B cell (primary cell): ENCODE results near the gene CYB561D1. TPM values are rescaled to one million over a fixed set of nuclear protein-coding genes. Genes with fewer than 3 reads are reported as not detected.
"Not testable (repeated sequence)": the region's sequence is repeated elsewhere in the genome, so short reads cannot be mapped to it uniquely, and the experiment has no call there.

ENCODE experiments used
- ATAC-seq: fragments of 200-7000 bp; cut with Tn5 transposase; one replicate; pipeline ENCODE4 v1.10.0; 2021; ENCODE audit warnings: low read depth, mild to moderate bottlenecking, moderate number of reproducible peaks, moderate library complexity
- CTCF ChIA-PET: fragments of 350-600 bp; sonication (Branson Sonifier 250); formaldehyde crosslinking; loops from one replicate; lab custom pipeline; 2021; ENCODE audit warnings: antibody characterized with exemption, inconsistent platforms; lab: Charles Lee
- POLR2A ChIA-PET: fragments of 350-600 bp; sonication (Branson Sonifier 250); formaldehyde crosslinking; loops from one replicate; lab custom pipeline; 2021; ENCODE audit warnings: antibody characterized with exemption; lab: Charles Lee
- DNase-seq: peaks from one replicate; pipeline ENCODE4 v3.0.0; 2013
- H2AFZ ChIP-seq: 2 replicates; pipeline ENCODE4 v1.6.1; 2012; ENCODE audit warnings: mild to moderate bottlenecking, low read depth, low read length; ENCODE audit not compliant: insufficient read depth, poor library complexity, severe bottlenecking
- H3K27ac ChIP-seq, 2 donors: 1 replicate in 1 of 2; 2 replicates in 1 of 2; pipeline ENCODE4 v1.5.1; 2012 to 2013; ENCODE audit warnings: low read length in 2 of 2, mild to moderate bottlenecking in 2 of 2, moderate library complexity in 1 of 2
- H3K27me3 ChIP-seq, 4 experiments: fragments of 200-600 bp in 1 of 4; sonication (generic) in 1 of 4; replicated peaks in 1 of 4; 1 replicate in 2 of 4; 2 replicates in 2 of 4; pipeline versions ENCODE4 v1.6.1 to v1.7.0; 2013 to 2016; ENCODE audit warnings: low read length in 3 of 4, mild to moderate bottlenecking in 2 of 4, mixed read lengths in 1 of 4, moderate library complexity in 1 of 4; ENCODE audit not compliant: insufficient read depth in 4 of 4, control insufficient read depth in 3 of 4; ENCODE audit errors: control extremely low read depth in 1 of 4
- H3K36me3 ChIP-seq, 2 experiments: replicated peaks in 1 of 2; 1 replicate in 1 of 2; 2 replicates in 1 of 2; pipeline versions ENCODE4 v1.6.1 to v1.7.1; 2013; ENCODE audit warnings: low read length in 1 of 2; ENCODE audit not compliant: insufficient read depth in 2 of 2, control insufficient read depth in 1 of 2; ENCODE audit errors: control extremely low read depth in 1 of 2, extremely low read depth in 1 of 2
- H3K4me1 ChIP-seq, 2 donors: fragments of 200-600 bp in 1 of 2; sonication (generic) in 1 of 2; 1 replicate in 1 of 2; 2 replicates in 1 of 2; pipeline versions ENCODE4 v1.5.1 to v1.6.1; 2013 to 2017; ENCODE audit warnings: low read length in 2 of 2; ENCODE audit not compliant: control insufficient read depth in 2 of 2, insufficient read depth in 2 of 2
- H3K4me2 ChIP-seq: replicated peaks from 2 replicates; pipeline ENCODE3; 2012; ENCODE audit warnings: mild to moderate bottlenecking, low read depth, low read length; ENCODE audit not compliant: poor library complexity, severe bottlenecking
- H3K4me3 ChIP-seq, 5 experiments: fragments of 200-600 bp in 1 of 5; sonication (generic) in 1 of 5; 1 replicate in 3 of 5; 2 replicates in 2 of 5; pipeline versions ENCODE4 v1.5.1 to v1.7.0; 2011 to 2016; ENCODE audit warnings: low read length in 4 of 5, mild to moderate bottlenecking in 4 of 5, low read depth in 2 of 5, control low read depth in 1 of 5, moderate library complexity in 1 of 5; ENCODE audit not compliant: insufficient read depth in 1 of 5; ENCODE audit errors: control extremely low read depth in 1 of 5, extremely low read depth in 1 of 5
- H3K79me2 ChIP-seq: fragments of 200-600 bp; sonication (generic); one replicate; pipeline ENCODE4 v1.6.0; 2016; ENCODE audit warnings: low read length; ENCODE audit not compliant: control insufficient read depth, insufficient read depth
- H3K9ac ChIP-seq: fragments of 200-600 bp; sonication (generic); 2 replicates; pipeline ENCODE4 v1.6.1; 2017; ENCODE audit warnings: mild to moderate bottlenecking, low read length, moderate library complexity
- H3K9me3 ChIP-seq, 3 donors: one replicate each; pipeline versions ENCODE4 v1.6.1 to v1.7.1; 2013; ENCODE audit warnings: low read length in 2 of 3; ENCODE audit not compliant: control insufficient read depth in 2 of 3, insufficient read depth in 1 of 3; ENCODE audit errors: control extremely low read depth in 1 of 3
- H4K20me1 ChIP-seq: 2 replicates; pipeline ENCODE4 v1.6.0; 2012; ENCODE audit warnings: mild to moderate bottlenecking, low read length; ENCODE audit not compliant: insufficient read depth, control insufficient read depth, poor library complexity, severe bottlenecking
- H3K27ac Mint-ChIP-seq: one replicate; pipeline ENCODE4 v1.8.0; 2021; ENCODE audit warnings: mixed read lengths
- H3K27me3 Mint-ChIP-seq: one replicate; pipeline ENCODE4 v1.8.0; 2021; ENCODE audit warnings: mixed read lengths
- H3K4me1 Mint-ChIP-seq: one replicate; pipeline ENCODE4 v1.8.0; 2021; ENCODE audit warnings: mixed read lengths
- H3K4me3 Mint-ChIP-seq: one replicate; pipeline ENCODE4 v1.8.0; 2021; ENCODE audit warnings: mixed read lengths
- H3K9me3 Mint-ChIP-seq: one replicate; pipeline ENCODE4 v1.8.0; 2022; ENCODE audit warnings: mixed read lengths; ENCODE audit not compliant: insufficient read depth
- EZH2 ChIP-seq: IDR thresholded peaks from 2 replicates; pipeline ENCODE4 v1.6.1; 2012; ENCODE audit warnings: borderline replicate concordance, low read depth, mild to moderate bottlenecking, moderate library complexity, low read length; ENCODE audit not compliant: insufficient read depth, poor library complexity, severe bottlenecking
- WGBS: methylation state at CpG from one replicate; pipeline ENCODE4 v1.1.5; 2013; ENCODE audit warnings: missing lambda C conversion rate; ENCODE audit not compliant: insufficient coverage; 5-methylcytosine and 5-hydroxymethylcytosine counted together
- intact Hi-C: fragments of 100-400 bp; cut with micrococcal nuclease; formaldehyde crosslinking; loops from one replicate; pipeline ENCODE4 v1.10.0; 2022
- polyA plus RNA-seq: library from polyadenylated mRNA; depleted of rRNA; stranded (reverse); fragments of >200 nt; gene quantifications from 2 replicates; pipeline ENCODE4 v1.2.3, GENCODE V29; 2012
- total RNA-seq, 2 donors: library from RNA; stranded (reverse); fragments of 120-200 nt in 1 of 2; gene quantifications; 1 replicate in 1 of 2; 2 replicates in 1 of 2; pipeline versions ENCODE4 v1.2.3 to v1.2.4, GENCODE V29; 2013 to 2022
- TF ChIP-seq, protein P1 (sequence below): fragments of 200-600 bp; IDR thresholded peaks from one replicate; pipeline ENCODE4 v1.8.0; 2022; ENCODE audit warnings: antibody characterized with exemption, mild to moderate bottlenecking

The CYB561D1 gene
- total and polyA plus RNA-seq, 2 donors (not counting 1 experiment from before 2014, with no cell fraction given): 16.1 to 28.0 TPM

DNA sequence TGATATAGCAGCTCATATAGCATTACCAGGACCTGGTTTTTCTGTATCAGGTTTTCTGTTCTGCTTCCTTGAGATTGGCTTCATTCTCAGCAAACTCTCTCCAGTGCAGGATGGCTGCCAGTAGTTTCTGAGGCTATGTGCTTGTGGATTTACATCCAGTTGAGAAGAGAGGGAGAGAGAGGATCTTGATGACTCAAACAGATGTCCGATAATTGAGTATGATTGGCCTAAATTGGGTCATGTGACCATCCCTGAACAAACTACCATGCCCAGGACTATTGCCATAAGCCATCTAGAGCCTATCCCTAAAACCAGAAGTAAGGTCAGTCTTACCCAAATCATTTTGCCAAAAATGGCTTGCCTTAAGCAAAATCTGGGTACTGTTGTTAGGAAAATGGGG lies 49.5 kb upstream of the CYB561D1 start:
- no peak overlapping the region for H3K4me3 Mint-ChIP-seq

DNA sequence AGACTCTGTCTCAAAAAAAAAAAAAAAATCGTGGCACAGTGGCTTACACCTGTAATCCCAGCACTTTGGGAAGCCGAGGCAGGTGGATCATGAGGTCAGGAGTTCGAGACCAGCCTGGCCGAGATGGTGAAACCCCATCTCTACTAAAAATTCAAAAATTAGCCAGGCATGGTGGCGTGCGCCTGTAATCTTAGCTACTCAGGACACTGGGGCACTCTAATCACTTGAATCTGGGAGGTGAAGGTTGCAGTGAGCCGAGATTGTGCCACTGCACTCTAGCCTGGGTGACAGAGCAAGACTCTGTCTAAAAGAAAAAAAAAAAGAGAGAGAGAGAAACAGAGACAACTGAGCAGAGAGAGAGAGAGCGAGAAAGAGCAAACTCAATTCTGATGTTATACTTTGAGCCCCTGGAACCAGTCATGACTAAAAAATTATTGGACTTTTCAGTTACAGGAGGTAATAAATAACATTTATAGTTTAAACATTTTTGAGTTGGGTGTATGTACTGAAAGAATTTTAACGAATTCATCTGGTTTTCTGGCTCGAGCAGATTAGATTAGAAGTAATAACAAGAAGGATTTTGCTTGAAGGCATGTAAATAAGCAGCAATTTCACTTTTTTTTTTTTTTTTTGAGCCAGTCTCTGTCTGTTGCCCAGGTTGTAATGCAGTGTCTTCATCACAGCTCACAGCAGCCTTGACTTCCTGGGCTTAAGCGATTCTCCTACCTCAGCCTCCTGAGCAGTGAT lies 47.8 kb upstream of the CYB561D1 start:
- H3K4me1 Mint-ChIP-seq, DNase-seq, POLR2A ChIA-PET, H3K27ac Mint-ChIP-seq, H3K27ac ChIP-seq, intact Hi-C loops, H3K9me3 Mint-ChIP-seq, H3K4me1 ChIP-seq, H3K4me3 Mint-ChIP-seq, H3K36me3 ChIP-seq, H3K9me3 ChIP-seq, H3K9ac ChIP-seq, H2AFZ ChIP-seq, H3K79me2 ChIP-seq, ATAC-seq, H4K20me1 ChIP-seq, H3K4me3 ChIP-seq, H3K4me2 ChIP-seq: not testable (repeated sequence)
- peaks cover 36% of the 10 kb centered on the region for H3K27me3 Mint-ChIP-seq
- H3K27me3 ChIP-seq: peaks cover 0 to 32% (median 29%) of the 10 kb centered on the region in 4 experiments
- 75% methylated on average over 7 of the region's 11 CpGs for WGBS
- CTCF ChIA-PET: interaction anchor here (0.7 kb wide), 1 partner anchor 541 kb away, joined by 3 read pairs; no protein-coding TSS in a partner anchor

More for the DNA sequence above, 49.5 kb upstream of the CYB561D1 start:
- Mint-ChIP-seq H3K9me3 (no peaks in the 10 kb centered on the region), H3K27ac (no peak overlapping the region), H3K27me3 (peaks cover 22% of the 10 kb centered on the region), H3K4me1 (no peaks in the 10 kb centered on the region)
- Histone ChIP-seq H3K4me2 (no peak overlapping the region), H4K20me1 (no peaks in the 10 kb centered on the region), H3K4me1 (no peaks in the 10 kb centered on the region), H3K9me3 (no peaks in the 10 kb centered on the region), H3K36me3 (no peaks in the 10 kb centered on the region), H3K27me3 (peaks cover 0 to 23% (median 22%) of the 10 kb centered on the region in 4 experiments), H3K79me2 (no peaks in the 10 kb centered on the region), H2AFZ (no peak overlapping the region), H3K9ac (no peak overlapping the region), H3K27ac (no peak overlapping the region), H3K4me3 (no peak overlapping the region)
- ATAC-seq (no peak), DNase-seq (no peak)
- intact Hi-C loops: no loop called here
- ChIA-PET POLR2A (no interaction called here), CTCF (no interaction called here)
- TF ChIP-seq EZH2: no peak
- TF ChIP-seq, protein P1, sequence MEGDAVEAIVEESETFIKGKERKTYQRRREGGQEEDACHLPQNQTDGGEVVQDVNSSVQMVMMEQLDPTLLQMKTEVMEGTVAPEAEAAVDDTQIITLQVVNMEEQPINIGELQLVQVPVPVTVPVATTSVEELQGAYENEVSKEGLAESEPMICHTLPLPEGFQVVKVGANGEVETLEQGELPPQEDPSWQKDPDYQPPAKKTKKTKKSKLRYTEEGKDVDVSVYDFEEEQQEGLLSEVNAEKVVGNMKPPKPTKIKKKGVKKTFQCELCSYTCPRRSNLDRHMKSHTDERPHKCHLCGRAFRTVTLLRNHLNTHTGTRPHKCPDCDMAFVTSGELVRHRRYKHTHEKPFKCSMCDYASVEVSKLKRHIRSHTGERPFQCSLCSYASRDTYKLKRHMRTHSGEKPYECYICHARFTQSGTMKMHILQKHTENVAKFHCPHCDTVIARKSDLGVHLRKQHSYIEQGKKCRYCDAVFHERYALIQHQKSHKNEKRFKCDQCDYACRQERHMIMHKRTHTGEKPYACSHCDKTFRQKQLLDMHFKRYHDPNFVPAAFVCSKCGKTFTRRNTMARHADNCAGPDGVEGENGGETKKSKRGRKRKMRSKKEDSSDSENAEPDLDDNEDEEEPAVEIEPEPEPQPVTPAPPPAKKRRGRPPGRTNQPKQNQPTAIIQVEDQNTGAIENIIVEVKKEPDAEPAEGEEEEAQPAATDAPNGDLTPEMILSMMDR: no peak
- WGBS: no CpG with 5 or more reads among the region's 1 CpG
